HepG2 (cell line): ENCODE results near the gene TSPAN2. TPM values are rescaled to one million over a fixed set of nuclear protein-coding genes. Genes with fewer than 3 reads are reported as not detected.

Experiments
- ATAC-seq: fragments of 200-7000 bp; cut with Tn5 transposase; 3 replicates; pipeline ENCODE4 v1.9.1; 2020; ENCODE audit warnings: mild to moderate bottlenecking, moderate library complexity
- BruUV-seq: library from RNA; stranded (reverse); fragments of 400-500 nt; replicated peaks from 2 replicates; lab custom pipeline; 2021; lab: Mats Ljungman, UMichigan
- CTCF ChIA-PET: fragments of 300-600 bp; formaldehyde crosslinking; extraction: SDS; loops from one replicate; lab custom pipeline; 2021; ENCODE audit warnings: low total read pairs, inconsistent platforms, low intra/inter-chr PET ratio; lab: Yijun Ruan, JAX
- POLR2A ChIA-PET: fragments of 350-600 bp; sonication (Branson Sonifier 250); formaldehyde crosslinking; loops from one replicate; lab custom pipeline; 2020; ENCODE audit warnings: antibody characterized with exemption, inconsistent platforms; lab: Yijun Ruan, JAX
- DNase-seq: peaks from one replicate; pipeline ENCODE4 v3.0.0-alpha.2; 2015; ENCODE audit warnings: low spot score
- FAIRE-seq: peaks from 3 replicates; lab custom pipeline; 2011; peaks lifted over from hg19 to GRCh38; lab: Jason Lieb, UNC
- H2AFZ ChIP-seq: one replicate; pipeline ENCODE4 v1.6.1; 2011; ENCODE audit warnings: low read length, inconsistent platforms
- H3K27ac ChIP-seq: fragments of 300-600 bp; 3 replicates; pipeline ENCODE4 v1.8.0; 2011; ENCODE audit warnings: mixed run types, mild to moderate bottlenecking, mixed read lengths, low read length, inconsistent platforms; ENCODE audit not compliant: insufficient read depth; ENCODE audit errors: extremely low read length
- H3K27me3 ChIP-seq, 2 experiments: fragments of 200-600 bp in 1 of 2; 2 replicates in 1 of 2; 3 replicates in 1 of 2; pipeline versions ENCODE4 v1.6.0 to v1.8.0; 2011; ENCODE audit warnings: low read length in 2 of 2, mild to moderate bottlenecking in 2 of 2, moderate library complexity in 2 of 2, inconsistent platforms in 1 of 2; ENCODE audit not compliant: insufficient read depth in 2 of 2, control insufficient read depth in 1 of 2
- H3K36me3 ChIP-seq, 2 experiments: fragments of 200-600 bp in 1 of 2; replicated peaks in 1 of 2; 2 replicates in 1 of 2; 3 replicates in 1 of 2; pipeline versions ENCODE4 v1.5.1 to v1.8.0; 2011; ENCODE audit warnings: low read length in 2 of 2, inconsistent platforms in 1 of 2; ENCODE audit not compliant: insufficient read depth in 2 of 2, control insufficient read depth in 1 of 2
- H3K4me1 ChIP-seq: 2 replicates; pipeline ENCODE4 v1.5.1; 2012; ENCODE audit warnings: low read length, inconsistent platforms; ENCODE audit not compliant: insufficient read depth
- H3K4me2 ChIP-seq: 2 replicates; pipeline ENCODE4 v1.6.0; 2011; ENCODE audit warnings: low read depth, low read length, inconsistent platforms
- H3K4me3 ChIP-seq, 3 experiments: fragments of 200-600 bp in 1 of 3; sonication (generic), shearing (Covaris generic) in 1 of 3; replicated peaks in 1 of 3; 2 replicates each; pipeline ENCODE4 v1.5.1; 2011 to 2016; ENCODE audit warnings: low read length in 3 of 3, inconsistent platforms in 2 of 3, low read depth in 2 of 3, mild to moderate bottlenecking in 2 of 3, control low read depth in 1 of 3, mixed read lengths in 1 of 3; ENCODE audit not compliant: insufficient read depth in 1 of 3
- H3K79me2 ChIP-seq: one replicate; pipeline ENCODE4 v1.6.1; 2011; ENCODE audit warnings: low read length, inconsistent platforms; ENCODE audit not compliant: insufficient read depth
- H3K9ac ChIP-seq: 2 replicates; pipeline ENCODE4 v1.6.0; 2011; ENCODE audit warnings: mild to moderate bottlenecking, low read depth, low read length, inconsistent platforms; ENCODE audit not compliant: insufficient read depth
- H3K9me3 ChIP-seq: 2 replicates; pipeline ENCODE4 v1.5.1; 2012; ENCODE audit warnings: mild to moderate bottlenecking, low read length
- H4K20me1 ChIP-seq: 2 replicates; pipeline ENCODE4 v1.6.0; 2011; ENCODE audit warnings: inconsistent platforms, mild to moderate bottlenecking, low read length, moderate library complexity; ENCODE audit not compliant: insufficient read depth
- ATRX ChIP-seq: sonication (generic); formaldehyde crosslinking; IDR thresholded peaks from 2 replicates; pipeline ENCODE4 v1.4.0; 2020; ENCODE audit warnings: missing genetic modification reagents, borderline replicate concordance
- HOXA9 ChIP-seq: sonication (generic); formaldehyde crosslinking; IDR thresholded peaks from 2 replicates; pipeline ENCODE4 v1.8.1; 2022; ENCODE audit warnings: missing genetic modification reagents, mild to moderate bottlenecking, moderate library complexity, borderline replicate concordance
- JUNB ChIP-seq: sonication (generic); formaldehyde crosslinking; IDR thresholded peaks from 2 replicates; pipeline ENCODE4 v1.8.0; 2022; ENCODE audit warnings: missing genetic modification reagents, mild to moderate bottlenecking, borderline replicate concordance
- SOX6 ChIP-seq, 2 experiments: fragments of 450-650 bp in 1 of 2; sonication (generic) in 1 of 2; formaldehyde crosslinking in 1 of 2; IDR thresholded peaks; 2 replicates each; pipeline versions ENCODE4 v1.4.0 to v1.6.1; 2017 to 2020; ENCODE audit warnings: antibody characterized with exemption in 1 of 2, mild to moderate bottlenecking in 1 of 2, missing genetic modification reagents in 1 of 2
- TAF1 ChIP-seq: sonication (generic); formaldehyde crosslinking; IDR thresholded peaks from 2 replicates; pipeline ENCODE4 v1.4.0; 2020; ENCODE audit warnings: missing genetic modification reagents
- ZNF274 ChIP-seq: sonication (generic); formaldehyde crosslinking; IDR thresholded peaks from 2 replicates; pipeline ENCODE4 v1.5.1; 2020; ENCODE audit warnings: mild to moderate bottlenecking, missing genetic modification reagents
- ZNF598 ChIP-seq: sonication (generic); formaldehyde crosslinking; IDR thresholded peaks from 2 replicates; pipeline ENCODE4 v1.5.1; 2020; ENCODE audit warnings: mild to moderate bottlenecking, missing genetic modification reagents, borderline replicate concordance
- in situ Hi-C: cut with HindIII; loops from 2 replicates; pipeline ENCODE4 v1.10.0; 2017; ENCODE audit warnings: low pct_unique_long_range_greater_than_20kb; ENCODE audit not compliant: extremely low pct_ligation_motif_present
- intact Hi-C: fragments of 100-400 bp; cut with micrococcal nuclease; formaldehyde crosslinking; loops from one replicate; pipeline ENCODE4 v1.10.0; 2022; ENCODE audit not compliant: unreplicated experiment
- polyA plus RNA-seq, 8 experiments: library from polyadenylated mRNA; depleted of rRNA in 3 of 8; stranded (reverse) in 7 of 8; unstranded in 1 of 8; fragments of >200 nt; fragmentation: Illumina TruSeq in 4 of 8; extraction: Trizol in 4 of 8; gene quantifications; 2 replicates each; pipeline versions ENCODE4 v1.2.1 to v1.2.3, GENCODE V29; 2011 to 2016; ENCODE audit warnings: low read depth in 4 of 8, missing spikeins in 1 of 8, mixed read lengths in 1 of 8; ENCODE audit not compliant: insufficient read depth in 1 of 8
- total RNA-seq, 5 experiments: library from RNA; depleted of rRNA; stranded (reverse); fragments of >200 nt; fragmentation: Illumina TruSeq; extraction: Trizol; gene quantifications; 2 replicates each; pipeline ENCODE4 v1.2.3, GENCODE V29; 2016; ENCODE audit warnings: low read depth in 1 of 5
- TF ChIP-seq, protein P1 (sequence below): IDR thresholded peaks from 2 replicates; pipeline ENCODE4 v1.6.1; 2016; ENCODE audit warnings: mild to moderate bottlenecking
- TF ChIP-seq, protein P2 (sequence below): sonication (generic); formaldehyde crosslinking; IDR thresholded peaks from 2 replicates; pipeline ENCODE4 v1.4.0; 2020; ENCODE audit warnings: missing genetic modification reagents, low read depth, mild to moderate bottlenecking, borderline replicate concordance
- TF ChIP-seq, protein P3 (sequence below): sonication (generic); formaldehyde crosslinking; IDR thresholded peaks from 2 replicates; pipeline ENCODE4; 2020; ENCODE audit warnings: missing genetic modification reagents, mild to moderate bottlenecking, borderline replicate concordance
- TF ChIP-seq, protein P4 (sequence below): IDR thresholded peaks from 2 replicates; pipeline ENCODE4 v1.6.1; 2012; ENCODE audit warnings: inconsistent platforms

TSPAN2 gene
- total and polyA plus RNA-seq, 2 of the 13 experiments (the other 11 are each of a cell fraction or from before 2014, with no cell fraction given): not detected

DNA sequence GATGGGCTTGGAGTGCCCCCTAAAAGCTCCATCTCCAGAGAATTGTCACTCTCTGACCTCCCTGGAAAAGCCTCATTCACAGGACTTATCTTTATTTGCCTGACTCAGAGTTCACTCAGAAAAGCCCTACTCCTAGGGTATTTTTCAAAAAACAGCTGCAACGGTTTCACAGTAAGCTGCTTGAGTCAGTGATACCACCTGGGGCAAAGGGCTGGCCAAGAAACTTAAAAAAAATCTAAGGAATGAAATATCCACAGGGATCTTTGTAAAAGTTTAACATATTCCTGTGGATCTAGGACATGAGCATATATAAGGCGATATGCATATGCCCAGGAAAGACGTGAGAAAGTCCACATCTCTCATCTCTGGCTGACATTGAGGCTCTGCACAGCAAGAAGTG, 33.8 kb upstream of the TSPAN2 start (continued):
- TF ChIP-seq, protein P1, sequence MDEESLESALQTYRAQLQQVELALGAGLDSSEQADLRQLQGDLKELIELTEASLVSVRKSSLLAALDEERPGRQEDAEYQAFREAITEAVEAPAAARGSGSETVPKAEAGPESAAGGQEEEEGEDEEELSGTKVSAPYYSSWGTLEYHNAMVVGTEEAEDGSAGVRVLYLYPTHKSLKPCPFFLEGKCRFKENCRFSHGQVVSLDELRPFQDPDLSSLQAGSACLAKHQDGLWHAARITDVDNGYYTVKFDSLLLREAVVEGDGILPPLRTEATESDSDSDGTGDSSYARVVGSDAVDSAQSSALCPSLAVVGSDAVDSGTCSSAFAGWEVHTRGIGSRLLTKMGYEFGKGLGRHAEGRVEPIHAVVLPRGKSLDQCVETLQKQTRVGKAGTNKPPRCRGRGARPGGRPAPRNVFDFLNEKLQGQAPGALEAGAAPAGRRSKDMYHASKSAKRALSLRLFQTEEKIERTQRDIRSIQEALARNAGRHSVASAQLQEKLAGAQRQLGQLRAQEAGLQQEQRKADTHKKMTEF: no peak
- TF ChIP-seq HOXA9 (CRISPR knock-in tag) (no peak), ZNF598 (no peak), ZNF274 (CRISPR knock-in tag) (no peak), TAF1 (CRISPR knock-in tag) (no peak), JUNB (CRISPR knock-in tag) (no peak)
- TF ChIP-seq, protein P2, sequence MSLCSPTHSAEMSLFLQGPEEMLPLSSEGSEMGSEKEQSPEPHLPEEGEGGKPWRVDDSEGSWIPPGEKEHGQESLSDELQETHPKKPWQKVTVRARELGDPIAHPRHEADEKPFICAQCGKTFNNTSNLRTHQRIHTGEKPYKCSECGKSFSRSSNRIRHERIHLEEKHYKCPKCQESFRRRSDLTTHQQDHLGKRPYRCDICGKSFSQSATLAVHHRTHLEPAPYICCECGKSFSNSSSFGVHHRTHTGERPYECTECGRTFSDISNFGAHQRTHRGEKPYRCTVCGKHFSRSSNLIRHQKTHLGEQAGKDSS (CRISPR knock-in tag): no peak

DNA sequence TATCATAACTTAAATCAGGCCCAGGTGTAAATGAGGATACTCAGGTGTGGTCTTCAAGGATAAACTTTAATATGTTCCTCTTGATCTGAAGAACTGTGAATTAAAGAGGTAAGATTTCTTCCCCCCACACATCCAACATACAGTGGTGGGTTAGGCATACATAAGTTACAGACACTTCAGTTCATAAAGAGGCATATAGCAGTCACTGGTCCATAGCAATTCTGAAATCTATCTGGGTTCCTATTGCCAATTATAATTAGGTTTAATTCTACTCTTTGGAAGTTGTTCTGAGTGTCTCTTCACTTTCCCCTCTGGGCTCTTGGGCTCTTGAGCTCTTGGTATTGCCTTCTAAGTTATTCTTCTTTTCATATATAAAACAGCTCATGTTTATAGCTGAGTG, 32.5 kb upstream of the TSPAN2 start:
- H3K4me1 ChIP-seq: no peaks in the 10 kb centered on the region
- no peak for DNase-seq
- H3K4me2 ChIP-seq: no peak overlapping the region
- ATAC-seq: no peak
- CTCF ChIA-PET: no interaction called here
- no TSS peak for BruUV-seq
- H3K4me3 ChIP-seq: no peak overlapping the region
- H3K36me3 ChIP-seq: no peaks in the 10 kb centered on the region
- H3K9ac ChIP-seq: no peak overlapping the region
- no peaks in the 10 kb centered on the region for H4K20me1 ChIP-seq
- POLR2A ChIA-PET: no interaction called here
- H3K79me2 ChIP-seq: no peaks in the 10 kb centered on the region
- in situ Hi-C loops: no loop called here
- H3K27ac ChIP-seq: no peak overlapping the region
- H3K27me3 ChIP-seq: no peaks in the 10 kb centered on the region
- no peak for FAIRE-seq
- peaks cover 4% of the 10 kb centered on the region; the same call in 1 of the 2 replicates for H3K9me3 ChIP-seq
- intact Hi-C loops: no loop called here
- no peak overlapping the region for H2AFZ ChIP-seq
- TF ChIP-seq, protein P3, sequence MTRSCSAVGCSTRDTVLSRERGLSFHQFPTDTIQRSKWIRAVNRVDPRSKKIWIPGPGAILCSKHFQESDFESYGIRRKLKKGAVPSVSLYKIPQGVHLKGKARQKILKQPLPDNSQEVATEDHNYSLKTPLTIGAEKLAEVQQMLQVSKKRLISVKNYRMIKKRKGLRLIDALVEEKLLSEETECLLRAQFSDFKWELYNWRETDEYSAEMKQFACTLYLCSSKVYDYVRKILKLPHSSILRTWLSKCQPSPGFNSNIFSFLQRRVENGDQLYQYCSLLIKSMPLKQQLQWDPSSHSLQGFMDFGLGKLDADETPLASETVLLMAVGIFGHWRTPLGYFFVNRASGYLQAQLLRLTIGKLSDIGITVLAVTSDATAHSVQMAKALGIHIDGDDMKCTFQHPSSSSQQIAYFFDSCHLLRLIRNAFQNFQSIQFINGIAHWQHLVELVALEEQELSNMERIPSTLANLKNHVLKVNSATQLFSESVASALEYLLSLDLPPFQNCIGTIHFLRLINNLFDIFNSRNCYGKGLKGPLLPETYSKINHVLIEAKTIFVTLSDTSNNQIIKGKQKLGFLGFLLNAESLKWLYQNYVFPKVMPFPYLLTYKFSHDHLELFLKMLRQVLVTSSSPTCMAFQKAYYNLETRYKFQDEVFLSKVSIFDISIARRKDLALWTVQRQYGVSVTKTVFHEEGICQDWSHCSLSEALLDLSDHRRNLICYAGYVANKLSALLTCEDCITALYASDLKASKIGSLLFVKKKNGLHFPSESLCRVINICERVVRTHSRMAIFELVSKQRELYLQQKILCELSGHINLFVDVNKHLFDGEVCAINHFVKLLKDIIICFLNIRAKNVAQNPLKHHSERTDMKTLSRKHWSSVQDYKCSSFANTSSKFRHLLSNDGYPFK: no peak
- TF ChIP-seq ATRX (CRISPR knock-in tag) (no peak), SOX6 (IDR thresholded peaks at IDR 0.05) (no peak), SOX6 (CRISPR knock-in tag; IDR thresholded peaks at IDR 0.05) (no peak)
- TF ChIP-seq, protein P4, sequence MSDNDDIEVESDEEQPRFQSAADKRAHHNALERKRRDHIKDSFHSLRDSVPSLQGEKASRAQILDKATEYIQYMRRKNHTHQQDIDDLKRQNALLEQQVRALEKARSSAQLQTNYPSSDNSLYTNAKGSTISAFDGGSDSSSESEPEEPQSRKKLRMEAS: no peak
